HUES6 (cell line): Measurements from ENCODE around the gene PTBP3.

Experiments
- H3K27ac ChIP-seq: 2 replicates; pipeline ENCODE4 v1.7.0; 2013; ENCODE audit warnings: low read depth, mild to moderate bottlenecking, low read length, inconsistent platforms
- H3K27me3 ChIP-seq: 2 replicates; pipeline ENCODE4 v1.6.1; 2013; ENCODE audit warnings: low read length; ENCODE audit not compliant: control insufficient read depth, insufficient read depth
- H3K36me3 ChIP-seq: 2 replicates; pipeline ENCODE4 v1.6.1; 2013; ENCODE audit warnings: low read length; ENCODE audit not compliant: control insufficient read depth, insufficient read depth
- H3K4me1 ChIP-seq: 2 replicates; pipeline ENCODE4 v1.6.1; 2013; ENCODE audit warnings: low read length; ENCODE audit not compliant: control insufficient read depth, insufficient read depth
- H3K4me3 ChIP-seq: 2 replicates; pipeline ENCODE4 v1.5.1; 2013; ENCODE audit warnings: low read depth, low read length
- H3K9ac ChIP-seq: one replicate; pipeline ENCODE4 v1.6.1; 2013; ENCODE audit warnings: mild to moderate bottlenecking, low read length
- H3K9me3 ChIP-seq: 2 replicates; pipeline ENCODE4 v1.6.1; 2013; ENCODE audit warnings: low read depth, low read length; ENCODE audit not compliant: control insufficient read depth, insufficient read depth

The PTBP3 gene

GRCh38 chr9:112355427-112355897 is 22.0 kb upstream of the PTBP3 start:
- Histone ChIP-seq H3K27me3 (no peaks in the 10 kb centered on the region), H3K36me3 (no peaks in the 10 kb centered on the region), H3K4me1 (no peaks in the 10 kb centered on the region), H3K9me3 (no peaks in the 10 kb centered on the region), H3K27ac (no peak overlapping the region), H3K4me3 (no peak overlapping the region), H3K9ac (no peak overlapping the region)

- H3K9me3 ChIP-seq = no peaks in the 10 kb centered on the region
- no peaks in the 10 kb centered on the region for H3K36me3 ChIP-seq
- H3K27ac ChIP-seq = no peak overlapping the region
- no peaks in the 10 kb centered on the region for H3K27me3 ChIP-seq
- no peak overlapping the region for H3K9ac ChIP-seq
- H3K4me3 ChIP-seq = no peak overlapping the region
- H3K4me1 ChIP-seq = peaks cover 3% of the 10 kb centered on the region
These were observed 20.8 kb upstream of the PTBP3 start for GRCh38 chr9:112354081-112354743.

GRCh38 chr9:112352209-112352608 is 18.8 kb upstream of the PTBP3 start:
- Histone ChIP-seq H3K27me3 (no peaks in the 10 kb centered on the region), H3K9me3 (no peaks in the 10 kb centered on the region), H3K4me1 (peaks cover 17% of the 10 kb centered on the region), H3K27ac (no peak overlapping the region), H3K4me3 (no peak overlapping the region), H3K36me3 (no peaks in the 10 kb centered on the region), H3K9ac (no peak overlapping the region)

- H3K27ac ChIP-seq = no peak overlapping the region
- H3K4me1 ChIP-seq = peaks cover 17% of the 10 kb centered on the region
- H3K36me3 ChIP-seq = no peaks in the 10 kb centered on the region
- H3K4me3 ChIP-seq = no peak overlapping the region
- no peak overlapping the region for H3K9ac ChIP-seq
- H3K9me3 ChIP-seq = no peaks in the 10 kb centered on the region
- no peaks in the 10 kb centered on the region for H3K27me3 ChIP-seq
These were observed 17.8 kb upstream of the PTBP3 start for GRCh38 chr9:112351184-112351583.

- Histone ChIP-seq H3K9me3 (no peaks in the 10 kb centered on the region), H3K9ac (no peak overlapping the region)
These were observed 15.6 kb upstream of the PTBP3 start for GRCh38 chr9:112349008-112349333.

GRCh38 chr9:112348257-112349007 is 15.0 kb upstream of the PTBP3 start:
- Histone ChIP-seq H3K4me3 (peak overlapping the region; percentile 51), H3K9me3 (no peaks in the 10 kb centered on the region), H3K27me3 (no peaks in the 10 kb centered on the region), H3K4me1 (peaks cover 17% of the 10 kb centered on the region), H3K36me3 (no peaks in the 10 kb centered on the region), H3K27ac (no peak overlapping the region), H3K9ac (no peak overlapping the region)

More at GRCh38 chr9:112349008-112349333, 15.6 kb upstream of the PTBP3 start:
- Histone ChIP-seq H3K36me3 (no peaks in the 10 kb centered on the region), H3K4me3 (peak overlapping the region; percentile 51), H3K27me3 (no peaks in the 10 kb centered on the region), H3K27ac (no peak overlapping the region), H3K4me1 (peaks cover 17% of the 10 kb centered on the region)

GRCh38 chr9:112341730-112342129 is 8.3 kb upstream of the PTBP3 start:
- Histone ChIP-seq H3K9ac (peak overlapping the region; percentile 45), H3K27me3 (no peaks in the 10 kb centered on the region), H3K36me3 (no peaks in the 10 kb centered on the region), H3K4me3 (no peak overlapping the region), H3K9me3 (no peaks in the 10 kb centered on the region), H3K4me1 (peaks cover 11% of the 10 kb centered on the region), H3K27ac (peak overlapping the region; percentile 60; the same call in 1 of the 2 replicates)

- Histone ChIP-seq H3K36me3 (no peaks in the 10 kb centered on the region), H3K9ac (no peak overlapping the region), H3K4me3 (no peak overlapping the region), H3K27me3 (no peaks in the 10 kb centered on the region), H3K27ac (no peak overlapping the region), H3K4me1 (peaks cover 11% of the 10 kb centered on the region), H3K9me3 (no peaks in the 10 kb centered on the region)
These were observed 6.5 kb upstream of the PTBP3 start for GRCh38 chr9:112339886-112340285.

- H3K9ac ChIP-seq = no peak overlapping the region
- H3K4me3 ChIP-seq = no peak overlapping the region
- peaks cover 16% of the 10 kb centered on the region for H3K4me1 ChIP-seq
- H3K27me3 ChIP-seq = no peaks in the 10 kb centered on the region
- H3K36me3 ChIP-seq = no peaks in the 10 kb centered on the region
- no peak overlapping the region for H3K27ac ChIP-seq
- no peaks in the 10 kb centered on the region for H3K9me3 ChIP-seq
These were observed 5.1 kb upstream of the PTBP3 start for GRCh38 chr9:112338561-112338960.

GRCh38 chr9:112337547-112337946 is 4.1 kb upstream of the PTBP3 start:
- no peaks in the 10 kb centered on the region for H3K36me3 ChIP-seq
- no peak overlapping the region for H3K27ac ChIP-seq
- H3K4me3 ChIP-seq = no peak overlapping the region
- no peaks in the 10 kb centered on the region for H3K9me3 ChIP-seq
- peaks cover 16% of the 10 kb centered on the region for H3K4me1 ChIP-seq
- H3K9ac ChIP-seq = no peak overlapping the region
- H3K27me3 ChIP-seq = no peaks in the 10 kb centered on the region

- H3K36me3 ChIP-seq = no peaks in the 10 kb centered on the region
- H3K27ac ChIP-seq = peak overlapping the region; percentile 73; the same call in 1 of the 2 replicates
- peaks cover 8% of the 10 kb centered on the region for H3K4me1 ChIP-seq
- peak overlapping the region; percentile 77 for H3K4me3 ChIP-seq
- H3K9me3 ChIP-seq = no peaks in the 10 kb centered on the region
- H3K27me3 ChIP-seq = no peaks in the 10 kb centered on the region
- peak overlapping the region; percentile 81 for H3K9ac ChIP-seq
These were observed 1.0 kb upstream of the PTBP3 start for GRCh38 chr9:112334432-112334841.
